Measurements from ENCODE around the gene FAM209A.
"Not testable (repeated sequence)": the region's sequence is repeated elsewhere in the genome, so short reads cannot be mapped to it uniquely, and the experiment has no call there.

The FAM209A gene, protein sequence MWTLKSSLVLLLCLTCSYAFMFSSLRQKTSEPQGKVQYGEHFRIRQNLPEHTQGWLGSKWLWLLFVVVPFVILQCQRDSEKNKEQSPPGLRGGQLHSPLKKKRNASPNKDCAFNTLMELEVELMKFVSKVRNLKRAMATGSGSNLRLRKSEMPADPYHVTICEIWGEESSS

DNA sequence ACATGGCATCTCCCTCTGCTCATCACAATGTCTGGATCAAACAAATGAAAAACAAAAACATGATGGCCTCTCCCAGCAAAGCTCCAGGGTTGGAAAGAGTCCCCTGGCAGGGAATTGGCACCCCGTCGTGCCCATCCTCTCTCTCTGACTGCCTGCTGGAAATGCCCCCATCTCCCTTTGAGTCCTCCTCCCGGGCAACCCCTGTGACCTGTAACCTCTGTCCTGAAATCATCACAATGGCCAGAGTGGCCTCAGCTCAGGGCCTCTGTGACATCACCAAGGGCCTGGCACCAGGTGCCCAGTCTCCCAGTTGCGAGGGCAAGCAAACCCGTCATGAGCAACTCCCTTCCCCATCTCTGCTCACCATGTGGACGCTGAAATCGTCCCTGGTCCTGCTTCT lies at the start of gene FAM209A:
FAM209A (plus strand) TSS at position 301 of the 400 bp plus-strand sequence; CDS start at position 366, 65 bp downstream.
- DNase-seq, result not testable (repeated sequence)

DNA sequence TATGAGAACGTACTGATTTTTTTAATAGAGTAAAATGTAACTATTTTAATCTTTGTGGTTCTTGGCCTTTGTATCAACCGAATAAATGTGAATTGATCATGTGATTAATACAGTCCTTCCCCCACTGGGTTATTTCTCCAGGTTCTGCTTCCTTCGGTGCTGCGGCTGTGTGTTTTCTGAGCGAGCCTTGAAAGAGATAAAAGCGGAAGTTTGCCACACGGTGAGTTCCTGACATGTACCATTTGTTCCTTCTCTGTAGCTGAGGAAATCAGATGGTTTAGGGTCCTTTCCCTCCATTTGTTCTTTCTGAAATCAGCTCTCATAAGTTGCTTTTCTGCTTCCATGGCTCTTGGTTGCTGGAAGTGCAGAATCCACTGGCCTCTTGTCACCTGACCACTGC lies 40.6 kb upstream of the FAM209A start:
- DNase-seq, result no peak

DNA sequence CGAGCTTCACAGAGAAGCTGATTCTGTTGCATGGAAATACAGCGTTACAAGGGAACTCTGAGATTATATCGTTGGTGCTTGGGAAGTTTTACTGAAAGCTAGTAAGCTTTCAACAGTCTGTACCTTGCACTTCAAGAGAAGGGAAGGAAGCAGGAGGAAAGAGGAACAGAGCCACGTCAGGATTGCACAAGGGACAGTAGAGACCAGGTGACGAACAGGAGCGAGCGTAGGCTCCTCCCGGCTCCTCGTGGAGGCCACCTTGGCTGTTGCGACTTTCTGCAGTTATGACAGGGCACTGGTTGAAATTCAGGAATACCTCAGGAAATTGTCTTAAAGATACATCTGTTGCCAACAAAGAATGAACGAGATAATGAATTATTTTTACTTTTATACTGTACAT lies 37.3 kb upstream of the FAM209A start:
- no peak for DNase-seq

DNA sequence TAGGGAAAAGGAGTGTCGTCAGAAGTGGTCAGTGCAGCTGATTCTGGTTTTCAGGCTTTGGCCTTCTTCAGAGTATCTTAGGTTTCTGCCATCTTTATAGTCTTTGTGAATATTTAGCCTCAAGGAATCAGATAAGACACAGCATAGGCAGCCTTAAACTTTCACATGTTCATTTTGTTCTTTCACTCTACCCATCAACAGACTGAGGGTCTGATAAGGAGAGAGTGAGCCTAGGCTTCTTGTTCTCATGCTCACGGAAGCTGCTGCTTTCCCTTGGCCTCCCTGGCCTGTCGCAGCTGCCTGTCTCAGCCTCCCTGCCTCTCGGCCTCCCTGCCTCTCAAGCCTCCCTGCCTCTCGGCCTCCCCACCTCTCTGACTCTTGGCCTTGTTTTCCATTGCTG lies 36.0 kb upstream of the FAM209A start:
- DNase-seq, result no peak

DNA sequence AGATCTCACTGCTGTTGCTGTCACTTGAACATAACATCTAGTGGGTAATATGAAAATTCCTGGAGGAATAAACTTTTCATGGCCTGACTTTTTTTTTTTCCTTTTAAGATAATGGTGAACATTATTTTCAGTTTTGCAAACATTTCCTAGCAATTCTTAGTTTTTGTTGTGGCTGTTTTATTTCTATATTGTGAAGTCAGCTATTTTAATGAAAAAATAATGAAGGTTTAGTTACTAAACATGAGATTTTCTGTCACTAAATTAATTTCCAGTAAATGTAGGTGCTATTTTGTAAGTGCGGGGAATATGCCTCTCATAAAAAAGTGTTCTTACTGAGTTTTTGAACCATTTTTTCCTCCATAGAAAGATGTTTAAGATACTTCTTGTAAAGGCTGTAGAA lies 23.4 kb upstream of the FAM209A start:
- DNase-seq, result no peak

DNA sequence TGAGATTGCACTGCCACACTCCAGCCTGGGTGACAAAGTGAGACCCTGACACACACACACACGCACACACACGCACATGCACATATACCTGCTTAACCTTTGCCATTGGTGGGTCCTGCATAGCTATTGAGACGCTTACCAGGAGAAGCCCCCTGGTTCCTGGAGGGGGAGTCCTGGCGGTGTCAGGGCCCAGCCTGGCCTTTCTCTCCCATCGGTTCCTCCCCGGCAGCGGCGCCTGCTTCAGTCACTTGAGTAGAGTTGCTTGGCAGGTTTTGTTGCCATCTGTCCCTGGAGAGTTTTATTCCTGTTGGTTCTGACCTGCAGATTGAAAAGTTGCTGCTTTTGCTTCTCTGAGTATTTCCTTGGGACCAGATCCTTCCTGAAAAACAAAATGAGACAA lies 20.6 kb upstream of the FAM209A start:
- DNase-seq, result no peak

DNA sequence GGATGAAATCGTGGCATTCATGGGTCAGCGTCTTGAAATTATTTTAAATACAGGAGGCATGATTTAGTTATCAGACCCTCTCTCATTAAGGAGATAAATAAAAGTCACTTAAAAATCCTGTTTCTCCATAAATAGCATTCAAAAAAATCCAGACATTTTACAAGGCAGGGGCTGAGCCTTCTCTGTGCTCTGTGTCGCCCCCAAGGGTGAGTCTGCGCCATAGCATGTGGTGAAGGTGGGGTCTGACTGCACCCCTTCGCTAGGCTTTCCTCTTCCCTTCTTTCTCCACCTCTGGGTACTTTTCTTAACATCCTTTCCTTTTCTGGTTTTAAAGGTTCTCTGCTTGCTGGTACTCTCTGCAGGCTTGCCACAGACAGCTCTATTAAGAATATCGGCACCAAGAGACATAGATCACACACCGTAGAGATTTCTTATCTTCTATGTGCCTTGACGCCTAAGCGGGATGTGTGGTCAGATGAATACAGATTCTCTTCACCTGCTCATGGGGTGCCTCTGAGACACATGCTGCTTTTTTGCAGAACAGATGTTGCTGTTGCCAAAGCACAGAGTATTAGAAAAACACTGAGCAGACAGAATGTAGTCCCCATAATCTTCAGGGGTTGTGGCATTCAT lies 20.1 kb upstream of the FAM209A start:
- no peak for DNase-seq

DNA sequence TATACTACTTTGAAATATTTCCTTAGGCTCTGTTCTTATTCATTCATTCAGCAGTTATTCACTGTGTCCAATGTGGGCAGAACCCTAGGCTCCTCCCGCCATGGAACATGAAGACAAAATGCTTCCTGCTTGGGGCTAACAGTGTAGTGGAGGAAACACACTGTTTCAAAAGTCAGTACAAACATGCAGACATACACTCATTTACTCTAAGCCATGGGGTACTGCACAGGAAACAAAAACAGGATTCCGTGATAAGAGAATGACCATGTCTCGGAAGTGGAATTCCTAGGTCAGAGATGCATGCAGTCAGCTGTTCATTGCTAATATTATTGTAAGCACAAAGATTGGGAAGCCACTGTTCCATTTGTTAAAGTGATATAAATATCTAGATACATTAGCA lies 18.4 kb upstream of the FAM209A start:
- DNase-seq, result no peak

DNA sequence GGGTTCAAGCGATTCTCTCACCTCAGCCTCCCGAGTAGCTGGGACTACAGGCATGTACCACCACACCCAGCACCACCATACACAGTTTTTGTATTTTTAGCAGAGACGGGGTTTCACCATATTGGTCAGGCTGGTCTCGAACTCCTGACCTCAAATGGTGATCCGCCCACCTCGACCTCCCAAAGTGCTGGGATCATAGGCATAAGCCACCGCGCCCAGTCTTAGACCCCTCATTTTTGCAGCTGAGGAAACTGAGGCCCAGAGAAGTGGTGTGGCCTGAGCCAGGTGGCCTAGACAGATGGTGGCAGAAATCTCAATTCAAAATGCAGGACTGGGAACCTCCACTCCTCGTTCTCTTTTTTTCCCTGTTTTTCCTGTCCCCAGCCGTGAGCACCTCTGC lies 12.6 kb upstream of the FAM209A start:
- DNase-seq, result no peak

DNA sequence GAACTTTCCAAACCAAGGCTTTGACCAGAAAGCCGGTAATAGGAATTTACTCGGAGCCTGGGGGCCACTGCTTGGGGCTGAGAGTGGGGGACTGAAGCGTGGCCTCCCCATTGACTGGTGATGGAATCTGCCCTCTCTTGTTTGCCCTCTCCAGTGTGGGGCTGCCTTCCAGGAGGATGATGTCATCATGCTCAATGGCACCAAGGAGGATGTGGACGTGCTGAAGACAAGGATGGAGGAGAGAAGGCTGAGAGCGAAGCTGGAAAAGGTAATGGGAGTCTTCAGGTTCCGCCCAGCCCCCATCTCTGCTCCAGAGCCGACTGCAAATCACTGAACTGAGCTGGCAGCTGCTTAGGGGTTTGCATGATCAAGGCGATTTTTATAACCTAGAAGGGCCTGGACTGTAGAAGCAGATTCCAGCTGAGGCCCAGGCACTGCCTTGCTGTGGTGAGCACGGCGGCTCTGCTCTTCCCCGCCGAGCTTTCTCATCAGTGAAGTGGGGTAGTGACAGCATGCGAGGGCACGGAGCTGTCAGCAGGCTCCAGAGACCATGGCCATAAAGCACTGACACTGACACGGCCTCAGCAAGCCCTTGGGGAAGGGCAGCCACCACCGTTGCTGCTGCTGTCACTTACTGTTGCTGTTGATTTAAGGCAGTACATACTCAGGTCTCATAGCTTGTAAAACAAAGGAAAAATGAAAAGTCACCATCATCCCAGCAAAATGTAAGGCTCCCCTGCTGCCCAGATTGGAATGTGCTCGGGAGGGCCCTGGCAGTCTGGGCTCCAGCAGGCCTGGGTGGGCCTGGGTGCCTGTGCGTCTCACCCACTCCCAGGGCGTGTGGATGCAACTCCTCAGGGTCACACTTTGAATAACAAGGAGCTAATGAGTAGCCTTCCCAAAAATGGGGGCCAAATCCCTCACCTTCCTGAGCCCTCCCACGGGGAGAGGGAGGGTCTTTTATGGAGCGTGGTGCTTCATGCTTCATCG lies 11.1 kb upstream of the FAM209A start:
- no peak for DNase-seq

DNA sequence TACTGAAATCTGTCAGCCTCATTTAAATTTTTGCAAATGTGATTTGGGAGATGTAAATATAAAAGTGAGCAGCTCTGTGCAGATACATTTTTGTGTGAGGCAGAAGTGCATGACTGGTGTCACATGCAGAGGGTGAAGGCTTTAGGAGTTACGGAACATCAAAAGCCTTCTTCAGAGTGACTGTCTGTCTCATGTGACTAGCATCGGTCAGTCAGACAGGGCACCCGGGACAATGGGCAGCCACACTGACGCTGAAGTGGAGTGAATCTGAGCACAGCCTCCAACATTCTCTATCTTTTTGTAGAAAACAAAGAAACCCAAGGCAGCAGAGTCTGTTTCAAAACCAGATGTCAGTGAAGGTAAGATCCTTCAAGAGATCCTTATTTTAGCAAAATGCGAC lies 7.9 kb upstream of the FAM209A start:
- DNase-seq, result no peak

DNA sequence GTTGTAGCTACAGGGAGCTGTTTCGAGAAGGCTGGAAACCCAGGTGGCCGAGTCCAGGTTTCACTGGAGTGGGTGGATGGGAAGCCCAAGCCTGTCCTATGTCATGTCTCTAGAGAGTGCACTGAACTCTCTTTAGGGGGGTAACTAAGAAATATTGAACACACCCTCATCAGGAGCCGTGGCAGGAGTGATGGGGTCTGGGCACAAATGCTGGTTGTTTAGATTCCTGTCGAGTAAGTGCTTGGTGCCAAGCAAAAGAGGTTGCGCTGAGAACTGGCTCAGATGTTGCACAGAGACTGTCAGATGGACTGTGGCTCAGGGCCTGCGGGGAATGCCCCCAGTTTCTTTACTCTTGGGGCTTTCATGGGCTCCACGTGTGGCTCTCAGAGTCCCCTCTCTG lies 7.3 kb upstream of the FAM209A start:
- no peak for DNase-seq

DNA sequence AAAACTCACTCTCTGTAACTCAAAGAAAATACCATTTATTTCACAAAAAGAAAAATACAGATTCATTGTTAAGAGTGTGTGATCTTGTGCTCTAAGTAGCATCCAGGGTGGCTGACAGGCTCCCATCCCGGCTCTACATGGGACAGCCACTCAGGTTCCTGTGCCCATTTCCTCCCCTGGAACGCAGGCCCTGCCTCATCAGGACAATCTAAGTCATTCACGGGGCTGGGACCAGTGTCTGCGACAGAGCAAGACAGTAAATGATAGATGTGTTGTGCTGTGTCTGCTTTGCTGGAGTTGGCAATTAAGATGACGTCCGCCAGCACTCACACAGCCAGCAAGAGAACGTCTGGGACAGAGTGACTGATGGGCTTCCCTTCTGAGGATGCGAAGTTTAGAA lies 6.9 kb upstream of the FAM209A start:
- no peak for DNase-seq

DNA sequence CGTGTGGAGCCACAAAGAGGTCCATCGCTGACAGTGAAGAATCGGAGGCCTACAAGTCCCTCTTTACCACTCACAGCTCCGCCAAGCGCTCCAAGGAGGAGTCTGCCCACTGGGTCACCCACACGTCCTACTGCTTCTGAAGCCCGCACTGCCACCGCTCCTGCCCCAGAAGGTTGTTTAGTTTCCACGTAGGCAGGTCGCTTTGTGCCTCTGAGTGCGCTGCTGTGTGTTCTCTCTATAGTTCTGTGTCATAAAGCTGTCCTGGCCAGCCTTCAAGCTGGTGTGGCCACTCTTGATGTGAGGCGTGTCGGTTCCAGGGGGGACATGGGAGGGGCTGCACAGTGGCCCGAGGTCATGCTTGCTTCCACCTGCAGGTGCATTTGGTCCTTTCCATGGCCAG lies 6.4 kb upstream of the FAM209A start:
- no peak for DNase-seq

DNA sequence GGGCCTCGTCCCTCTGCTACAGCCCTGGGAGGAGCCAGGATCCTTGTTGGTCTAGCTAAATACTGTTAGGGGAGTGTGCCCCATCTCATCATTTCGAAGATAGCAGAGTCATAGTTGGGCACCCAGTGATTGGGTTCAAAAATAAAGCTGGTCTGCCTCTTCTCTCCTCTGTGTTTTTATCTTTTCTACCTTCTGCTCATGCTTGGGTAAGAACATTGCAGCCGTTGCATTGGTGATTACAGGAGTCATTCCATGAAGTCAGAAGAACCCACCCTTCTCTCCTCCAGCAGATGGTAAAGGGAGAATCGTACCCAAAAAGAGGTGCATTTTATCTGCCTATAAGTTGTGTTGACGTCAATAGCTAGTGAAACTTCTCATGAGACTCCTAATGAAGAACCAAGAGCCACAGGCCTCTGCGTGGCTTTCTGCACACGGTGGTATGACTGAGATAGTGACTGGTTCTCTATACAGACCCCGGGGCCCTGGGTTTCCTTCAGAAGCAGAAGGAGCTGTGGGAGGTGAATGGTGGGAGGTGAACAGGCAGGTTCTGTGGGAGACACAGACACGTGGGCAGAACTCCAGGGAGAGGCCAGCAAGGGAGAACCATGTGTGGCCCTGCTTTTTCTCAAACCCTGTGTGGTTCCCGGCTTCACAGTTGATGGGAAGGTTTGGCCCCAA lies 5.7 kb upstream of the FAM209A start:
- DNase-seq, result no peak

DNA sequence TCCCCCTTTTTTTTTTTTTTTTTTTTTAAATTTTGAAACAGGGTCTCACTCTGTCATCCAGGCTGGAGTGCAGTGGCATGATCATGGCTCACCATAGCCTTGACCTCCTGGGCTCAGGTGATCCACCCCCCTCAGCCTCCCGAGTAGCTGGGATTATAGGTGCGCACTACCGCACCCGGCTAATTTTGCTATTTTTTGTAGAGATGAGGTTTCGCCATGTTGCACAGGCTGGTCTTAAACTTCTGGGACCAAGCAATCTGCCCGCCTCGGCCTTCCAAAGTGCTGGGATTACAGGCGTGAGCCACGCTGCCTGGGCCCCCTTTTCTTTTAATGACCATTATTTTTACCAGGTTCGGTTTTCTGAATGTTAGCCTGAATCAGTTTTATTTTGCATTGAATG lies 5.0 kb upstream of the FAM209A start:
- no peak for DNase-seq

DNA sequence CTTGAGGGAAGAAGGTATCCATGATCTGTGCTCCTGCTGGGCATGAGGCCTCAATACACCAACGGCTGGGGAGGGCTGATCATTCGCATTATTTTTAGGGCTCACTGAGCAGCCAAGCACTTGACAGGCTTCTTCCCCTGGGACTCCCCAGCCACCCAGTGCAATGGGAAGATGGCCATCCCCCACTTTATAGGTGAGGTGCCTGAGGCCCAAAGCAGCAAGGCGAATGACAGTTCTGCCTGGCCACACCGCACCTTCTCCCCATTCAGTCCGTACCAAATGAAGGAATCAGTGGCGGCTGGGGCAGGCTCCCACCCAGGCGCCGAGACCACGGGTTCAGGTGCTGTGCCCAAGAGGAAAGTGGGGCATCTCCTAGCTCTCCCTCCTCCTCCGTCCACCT lies 4.4 kb upstream of the FAM209A start:
- no peak for DNase-seq

DNA sequence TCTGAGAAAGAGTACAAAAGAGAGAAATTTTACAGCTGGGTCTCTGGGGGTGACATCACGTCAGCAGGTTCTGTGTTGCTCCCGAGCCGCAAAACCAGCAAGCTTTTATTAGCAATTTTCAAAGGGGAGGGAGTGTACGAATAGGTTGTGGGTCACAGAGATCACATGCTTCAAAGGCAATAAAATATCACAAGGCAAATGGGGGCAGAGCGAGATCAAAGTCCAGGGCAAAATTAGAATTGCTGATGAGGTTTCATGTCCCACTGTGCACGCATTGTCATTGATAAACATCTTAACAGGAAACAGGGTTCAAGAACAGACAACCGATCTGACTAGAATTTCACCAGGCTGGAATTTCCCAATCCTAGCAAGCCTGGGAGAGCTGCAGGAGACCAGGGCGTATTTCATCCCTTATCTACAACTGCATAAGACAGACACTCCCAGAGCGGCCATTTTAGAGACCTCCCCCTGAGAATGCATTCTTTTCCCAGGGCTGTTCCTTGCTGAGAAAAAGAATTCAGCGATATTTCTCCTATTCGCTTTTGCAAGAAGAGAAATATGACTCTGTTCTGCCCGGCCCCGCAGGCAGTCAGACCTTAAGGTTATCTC lies 3.7 kb upstream of the FAM209A start:
- DNase-seq, result not testable (repeated sequence)

DNA sequence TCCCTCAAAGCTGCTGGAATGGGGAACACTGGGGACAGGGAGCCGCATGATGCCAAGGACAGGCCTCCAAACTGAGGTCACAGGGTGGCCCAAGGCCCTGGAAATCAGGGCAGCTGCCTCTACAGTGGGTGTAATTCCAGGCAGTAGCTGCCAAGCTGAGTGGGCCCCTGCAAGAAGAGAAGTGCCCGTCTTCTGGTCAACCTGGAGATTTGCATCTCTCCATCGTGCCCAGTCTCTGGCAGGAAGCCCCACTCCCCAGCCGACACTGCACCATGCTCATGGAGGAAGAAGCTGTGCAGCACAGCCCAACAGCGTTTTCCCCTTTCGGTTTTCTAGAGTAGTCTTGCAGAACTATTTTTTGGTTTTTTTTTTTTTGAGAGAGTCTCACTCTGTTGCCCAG lies 2.2 kb upstream of the FAM209A start:
- DNase-seq, result no peak

DNA sequence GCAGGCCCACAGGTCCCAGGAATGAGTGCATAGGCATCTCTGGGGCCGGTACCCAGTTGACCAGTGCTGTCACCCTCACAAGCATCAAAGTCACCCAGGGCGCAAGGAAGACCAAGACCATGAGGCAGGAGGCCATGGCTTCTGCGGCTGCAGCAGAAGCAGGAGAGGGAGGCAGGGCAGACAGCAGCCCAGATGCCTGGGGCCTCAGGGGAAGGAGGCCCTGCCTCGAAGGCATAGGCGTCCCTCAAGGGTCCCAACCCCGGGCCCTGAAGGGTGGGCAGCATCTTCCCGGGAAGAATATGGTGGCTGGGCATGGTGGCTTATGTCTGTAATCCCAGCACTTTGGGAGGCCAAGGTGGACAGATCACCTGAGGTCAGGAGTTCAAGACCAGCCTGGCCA lies 3.0 kb downstream of the FAM209A start:
- DNase-seq, result no peak

DNA sequence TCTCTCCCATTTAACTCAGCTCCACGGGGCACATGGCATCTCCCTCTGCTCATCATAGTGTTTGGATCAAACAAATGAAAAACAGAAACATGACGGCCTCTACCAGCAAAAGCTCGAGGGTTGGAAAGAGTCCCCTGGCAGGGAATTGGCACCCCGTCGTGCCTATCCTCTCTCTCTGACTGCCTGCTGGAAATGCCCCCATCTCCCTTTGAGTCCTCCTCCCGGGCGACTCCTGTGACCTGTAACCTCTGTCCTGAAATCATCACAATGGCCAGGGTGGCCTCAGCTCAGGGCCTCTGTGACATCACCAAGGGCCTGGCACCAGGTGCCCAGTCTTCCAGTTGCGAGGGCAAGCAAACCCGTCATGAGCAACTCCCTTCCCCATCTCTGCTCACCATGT lies 8.4 kb downstream of the FAM209A start, which contains the start of gene FAM209B:
FAM209B (plus strand) TSS at position 301 of the 400 bp plus-strand sequence; CDS start at position 397, 96 bp downstream.
- not testable (repeated sequence) for DNase-seq

DNA sequence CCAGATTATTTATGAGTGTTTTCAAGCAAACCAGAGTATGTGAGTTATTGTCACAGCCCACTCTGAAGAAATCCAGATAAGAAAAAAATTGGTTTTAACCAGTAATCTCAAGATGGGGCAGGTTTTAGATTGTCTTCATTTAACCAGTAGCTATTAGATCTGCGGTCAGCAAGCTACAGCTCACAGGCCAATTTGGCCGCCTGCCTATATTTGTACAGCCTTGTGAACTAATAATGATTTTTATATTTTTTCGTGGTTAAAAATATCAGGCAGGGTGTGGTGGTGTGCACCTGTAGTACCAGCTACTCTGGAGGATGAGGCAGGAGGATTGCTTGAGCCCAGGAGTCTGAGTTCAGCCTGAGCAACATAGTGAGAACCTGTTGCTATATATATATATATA lies 13.5 kb downstream of the FAM209A start:
- DNase-seq, result no peak

DNA sequence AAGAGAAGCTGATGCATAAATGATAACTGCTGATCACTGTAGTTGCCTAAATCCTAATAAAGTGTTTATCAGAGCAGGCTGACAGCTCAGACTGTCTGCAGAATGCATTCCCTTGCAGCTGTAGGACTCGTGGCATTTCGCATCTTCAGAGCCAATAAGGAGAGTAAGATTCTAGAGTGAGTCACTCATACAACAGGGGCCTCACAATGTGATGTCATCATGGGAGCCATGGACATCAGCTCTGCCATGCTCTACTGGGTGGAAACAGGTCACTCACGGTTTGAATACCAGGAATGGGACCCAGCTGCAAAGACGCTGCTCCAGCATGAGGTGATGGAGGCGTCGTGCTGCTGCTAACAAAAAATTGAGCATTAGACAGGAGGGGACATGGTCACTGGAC lies 15.9 kb downstream of the FAM209A start:
- DNase-seq, result no peak

All from stimulated activated CD4-positive, alpha-beta T cell treated with anti-CD3 and anti-CD28 coated beads, Interleukin-4, amount 100 ng/mL, for 4 hours (primary cell).